ENCODE results near the gene SYNGAP1.

The SYNGAP1 gene

DNA sequence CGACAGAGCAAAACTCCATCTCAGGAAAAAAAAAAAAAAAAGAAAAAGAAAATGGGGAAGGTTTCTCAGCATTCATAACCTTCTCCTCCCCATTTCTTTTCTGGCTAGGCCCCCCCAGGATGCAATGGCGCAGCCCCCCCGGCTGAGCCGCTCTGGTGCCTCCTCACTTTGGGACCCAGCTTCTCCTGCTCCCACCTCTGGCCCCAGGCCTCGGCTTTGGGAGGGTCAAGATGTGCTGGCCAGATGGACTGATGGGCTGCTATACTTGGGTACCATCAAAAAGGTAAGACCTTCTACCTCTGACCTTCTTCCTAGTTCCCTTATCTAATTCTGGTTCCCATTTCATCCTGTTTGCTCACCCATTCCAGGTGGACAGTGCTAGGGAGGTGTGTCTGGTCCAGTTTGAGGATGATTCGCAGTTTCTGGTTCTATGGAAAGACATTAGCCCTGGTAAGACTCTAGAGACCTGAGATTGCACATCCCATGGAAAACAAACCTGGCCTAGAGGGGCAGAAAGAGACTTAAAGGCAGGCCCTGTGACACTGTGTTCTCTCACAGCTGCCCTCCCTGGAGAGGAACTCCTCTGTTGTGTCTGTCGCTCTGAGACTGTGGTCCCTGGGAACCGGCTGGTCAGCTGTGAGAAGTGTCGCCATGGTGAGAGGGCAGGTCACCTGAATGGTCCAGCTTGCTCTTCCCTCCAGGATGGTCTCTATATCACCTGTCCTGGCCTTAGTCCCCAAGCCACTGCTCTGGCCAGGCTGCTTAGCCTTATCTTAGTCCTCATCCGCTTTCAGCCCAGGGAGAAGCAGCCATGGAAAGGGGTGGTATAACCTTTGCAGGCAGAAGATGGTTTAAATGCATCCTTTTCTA, 7.5 kb upstream of the SYNGAP1 start:
- Histone ChIP-seq H3K36me3 (ENCODE audit: insufficient read depth, insufficient read length, low read length) (peaks cover 62% of the 10 kb centered on the region), H3K9me3 (ENCODE audit: insufficient read depth, low read length) (no peaks in the 10 kb centered on the region), H3K9ac (ENCODE audit: insufficient read length, low read depth) (no peak overlapping the region), H3K4me1 (ENCODE audit: insufficient read depth, insufficient read length) (peaks cover 2% of the 10 kb centered on the region), H3K27me3 (ENCODE audit: insufficient read depth, insufficient read length) (no peaks in the 10 kb centered on the region), H3K4me3 (ENCODE audit: insufficient read length, low read depth) (no peak overlapping the region)
- DNase-seq (ENCODE audit: low read depth, low spot score): no peak
- TF ChIP-seq SUZ12 (IDR thresholded peaks at IDR 0.05; ENCODE audit: extremely low read depth, insufficient read depth, insufficient read length): no peak
- no peak for TF ChIP-seq YY1 (IDR thresholded peaks at IDR 0.05; ENCODE audit: insufficient read depth, insufficient read length)
- TF ChIP-seq ZNF274 (IDR thresholded peaks at IDR 0.05; ENCODE audit: low read depth, low read length): no peak

GRCh38 chr6:33413241-33414120, 6.4 kb upstream of the SYNGAP1 start:
- Histone ChIP-seq H3K4me1 (ENCODE audit: insufficient read depth, insufficient read length) (peaks cover 2% of the 10 kb centered on the region), H3K9ac (ENCODE audit: insufficient read length, low read depth) (no peak overlapping the region), H3K9me3 (ENCODE audit: insufficient read depth, low read length) (no peaks in the 10 kb centered on the region), H3K4me3 (ENCODE audit: insufficient read length, low read depth) (no peak overlapping the region), H3K27me3 (ENCODE audit: insufficient read depth, insufficient read length) (no peaks in the 10 kb centered on the region), H3K36me3 (ENCODE audit: insufficient read depth, insufficient read length, low read length) (peaks cover 51% of the 10 kb centered on the region)
- DNase-seq (ENCODE audit: low read depth, low spot score): no peak
- TF ChIP-seq SUZ12 (IDR thresholded peaks at IDR 0.05; ENCODE audit: extremely low read depth, insufficient read depth, insufficient read length) (no peak), ZNF274 (IDR thresholded peaks at IDR 0.05; ENCODE audit: low read depth, low read length) (no peak), YY1 (IDR thresholded peaks at IDR 0.05; ENCODE audit: insufficient read depth, insufficient read length) (no peak)

DNA sequence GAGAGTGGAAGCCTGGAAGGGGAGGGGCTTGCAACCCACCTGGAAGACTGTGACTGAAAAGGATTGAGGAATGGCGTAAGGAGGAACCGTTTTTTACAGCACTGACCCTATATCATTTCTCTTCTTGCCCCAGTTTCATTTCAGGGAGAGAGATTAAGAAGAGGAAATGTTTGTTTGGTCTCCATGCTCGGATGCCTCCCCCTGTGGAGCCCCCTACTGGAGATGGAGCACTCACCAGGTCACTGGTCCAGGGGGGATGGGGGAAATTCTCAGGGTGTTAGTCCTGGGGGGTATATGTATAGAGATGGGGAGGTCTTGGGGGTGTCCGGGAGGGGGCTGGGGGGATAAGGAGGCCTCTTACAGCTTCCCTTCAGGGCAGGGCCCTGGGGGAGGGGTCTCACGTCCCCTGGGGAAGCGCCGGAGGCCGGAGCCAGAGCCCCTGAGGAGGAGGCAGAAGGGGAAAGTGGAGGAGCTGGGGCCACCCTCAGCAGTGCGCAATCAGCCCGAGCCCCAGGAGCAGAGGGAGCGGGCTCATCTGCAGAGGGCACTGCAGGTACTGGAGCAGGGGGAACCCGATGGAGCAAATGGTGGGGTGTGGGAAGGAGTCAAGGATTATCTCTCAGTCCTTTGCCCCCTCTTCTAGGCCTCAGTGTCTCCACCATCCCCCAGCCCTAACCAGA, 5.1 kb upstream of the SYNGAP1 start:
- no peaks in the 10 kb centered on the region for H3K27me3 ChIP-seq (ENCODE audit: insufficient read depth, insufficient read length)
- no peak overlapping the region for H3K4me3 ChIP-seq (ENCODE audit: insufficient read length, low read depth)
- TF ChIP-seq ZNF274 (IDR thresholded peaks at IDR 0.05; ENCODE audit: low read depth, low read length) (no peak), SUZ12 (IDR thresholded peaks at IDR 0.05; ENCODE audit: extremely low read depth, insufficient read depth, insufficient read length) (no peak), YY1 (IDR thresholded peaks at IDR 0.05; ENCODE audit: insufficient read depth, insufficient read length) (no peak)
- H3K4me1 ChIP-seq (ENCODE audit: insufficient read depth, insufficient read length): peaks cover 4% of the 10 kb centered on the region
- DNase-seq (ENCODE audit: low read depth, low spot score): no peak
- peaks cover 51% of the 10 kb centered on the region for H3K36me3 ChIP-seq (ENCODE audit: insufficient read depth, insufficient read length, low read length)
- H3K9me3 ChIP-seq (ENCODE audit: insufficient read depth, low read length): no peaks in the 10 kb centered on the region
- H3K9ac ChIP-seq (ENCODE audit: insufficient read length, low read depth): no peak overlapping the region

- TF ChIP-seq ZNF274 (IDR thresholded peaks at IDR 0.05; ENCODE audit: low read depth, low read length) (no peak), SUZ12 (IDR thresholded peaks at IDR 0.05; ENCODE audit: extremely low read depth, insufficient read depth, insufficient read length) (no peak), YY1 (IDR thresholded peaks at IDR 0.05; ENCODE audit: insufficient read depth, insufficient read length) (no peak)
- Histone ChIP-seq H3K9ac (ENCODE audit: insufficient read length, low read depth) (peak overlapping the region; percentile 56), H3K4me1 (ENCODE audit: insufficient read depth, insufficient read length) (peaks cover 4% of the 10 kb centered on the region), H3K4me3 (ENCODE audit: insufficient read length, low read depth) (peak overlapping the region; percentile 12), H3K27me3 (ENCODE audit: insufficient read depth, insufficient read length) (no peaks in the 10 kb centered on the region), H3K36me3 (ENCODE audit: insufficient read depth, insufficient read length, low read length) (peaks cover 51% of the 10 kb centered on the region), H3K9me3 (ENCODE audit: insufficient read depth, low read length) (no peaks in the 10 kb centered on the region)
- no peak for DNase-seq (ENCODE audit: low read depth, low spot score)
These were observed 4.0 kb upstream of the SYNGAP1 start for GRCh38 chr6:33415831-33416230.

DNA sequence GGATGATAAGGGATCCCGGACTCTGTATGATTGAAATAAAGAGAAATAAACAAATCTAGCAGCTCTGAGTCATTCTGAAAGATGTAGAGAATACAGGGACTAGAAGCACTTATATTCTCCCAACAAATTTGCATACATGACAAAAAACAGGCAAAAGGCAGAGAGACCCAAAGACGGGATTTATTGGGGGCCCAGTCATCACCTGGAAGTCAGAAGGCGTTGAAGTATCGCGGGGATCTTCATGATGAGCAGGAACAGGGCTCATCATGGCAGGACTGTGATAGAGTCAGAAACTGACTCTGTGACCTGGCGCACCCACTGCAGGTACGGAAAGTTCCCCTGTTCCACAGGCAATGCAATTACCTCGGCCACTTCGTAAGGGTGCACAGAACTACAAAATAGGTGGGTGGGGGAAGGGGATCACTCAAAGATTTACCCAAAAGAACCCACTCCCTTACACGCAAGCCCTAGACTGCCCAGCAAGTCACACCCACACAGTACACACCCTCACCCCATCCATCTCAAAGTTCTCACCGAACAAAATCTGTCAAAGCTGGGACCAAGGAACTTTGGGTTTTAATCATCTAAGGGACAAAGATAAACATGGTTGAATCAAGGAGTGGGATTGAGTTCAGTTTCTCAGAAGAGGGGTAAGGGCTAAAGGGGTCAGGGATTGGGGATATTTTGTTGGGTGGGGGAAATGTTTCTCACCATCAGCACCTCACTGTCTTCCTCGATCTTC, 3.3 kb upstream of the SYNGAP1 start:
- Histone ChIP-seq H3K4me1 (ENCODE audit: insufficient read depth, insufficient read length) (peaks cover 4% of the 10 kb centered on the region), H3K4me3 (ENCODE audit: insufficient read length, low read depth) (peak overlapping the region; percentile 93), H3K36me3 (ENCODE audit: insufficient read depth, insufficient read length, low read length) (peaks cover 51% of the 10 kb centered on the region), H3K9ac (ENCODE audit: insufficient read length, low read depth) (peak overlapping the region; percentile 91), H3K27me3 (ENCODE audit: insufficient read depth, insufficient read length) (no peaks in the 10 kb centered on the region), H3K9me3 (ENCODE audit: insufficient read depth, low read length) (no peaks in the 10 kb centered on the region)
- TF ChIP-seq SUZ12 (IDR thresholded peaks at IDR 0.05; ENCODE audit: extremely low read depth, insufficient read depth, insufficient read length) (no peak), YY1 (IDR thresholded peaks at IDR 0.05; ENCODE audit: insufficient read depth, insufficient read length) (no peak), ZNF274 (IDR thresholded peaks at IDR 0.05; ENCODE audit: low read depth, low read length) (no peak)
- DNase-seq (ENCODE audit: low read depth, low spot score): no peak

DNA sequence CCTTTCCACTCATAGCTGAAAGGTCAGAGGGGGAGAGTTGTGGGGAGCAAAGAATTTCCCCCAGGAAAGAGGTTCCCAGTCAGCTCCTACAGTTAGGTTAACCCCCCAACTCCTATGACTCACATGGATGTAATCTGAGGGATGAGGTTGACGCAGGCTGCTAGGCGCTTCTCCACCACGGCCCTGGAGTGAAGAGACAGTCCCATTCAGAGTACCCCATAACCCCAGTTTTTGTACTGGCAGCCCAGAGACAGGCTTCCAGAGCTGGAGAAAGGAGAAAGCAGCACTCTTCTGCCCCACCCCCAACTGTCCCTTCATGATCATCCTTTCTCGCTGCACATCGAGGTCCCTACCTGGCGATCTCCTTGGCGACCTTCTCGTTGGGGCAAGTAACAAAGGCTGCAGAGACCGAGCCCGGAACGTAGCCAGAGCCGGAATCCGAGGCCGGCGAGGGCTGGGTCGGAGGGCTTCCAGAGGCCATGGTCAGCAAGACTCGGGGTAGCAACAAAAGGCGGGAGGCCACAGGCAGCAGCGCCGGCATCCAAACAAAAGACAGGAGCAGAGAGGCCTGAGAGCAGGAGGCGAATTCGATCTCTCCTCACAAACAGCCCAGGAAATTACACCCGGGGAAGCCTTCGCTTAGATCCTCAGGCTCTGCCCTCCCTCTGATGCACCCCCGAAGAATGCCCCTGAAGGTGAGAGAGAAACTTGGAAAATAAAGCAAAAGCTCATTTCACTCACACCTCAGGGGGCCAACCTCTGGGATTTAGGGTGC, 2.5 kb upstream of the SYNGAP1 start:
- H3K4me3 ChIP-seq (ENCODE audit: insufficient read length, low read depth): peak overlapping the region; percentile 93
- no peaks in the 10 kb centered on the region for H3K27me3 ChIP-seq (ENCODE audit: insufficient read depth, insufficient read length)
- H3K4me1 ChIP-seq (ENCODE audit: insufficient read depth, insufficient read length): peaks cover 4% of the 10 kb centered on the region
- H3K9ac ChIP-seq (ENCODE audit: insufficient read length, low read depth): peak overlapping the region; percentile 91
- DNase-seq (ENCODE audit: low read depth, low spot score): no peak
- no peaks in the 10 kb centered on the region for H3K9me3 ChIP-seq (ENCODE audit: insufficient read depth, low read length)
- TF ChIP-seq ZNF274 (IDR thresholded peaks at IDR 0.05; ENCODE audit: low read depth, low read length): no peak
- TF ChIP-seq YY1 (IDR thresholded peaks at IDR 0.05; ENCODE audit: insufficient read depth, insufficient read length): no peak
- TF ChIP-seq SUZ12 (IDR thresholded peaks at IDR 0.05; ENCODE audit: extremely low read depth, insufficient read depth, insufficient read length): no peak
- H3K36me3 ChIP-seq (ENCODE audit: insufficient read depth, insufficient read length, low read length): peaks cover 49% of the 10 kb centered on the region

Data from NT2/D1 (cell line).